Measurements from ENCODE around the gene MSRB1.

The MSRB1 gene

DNA sequence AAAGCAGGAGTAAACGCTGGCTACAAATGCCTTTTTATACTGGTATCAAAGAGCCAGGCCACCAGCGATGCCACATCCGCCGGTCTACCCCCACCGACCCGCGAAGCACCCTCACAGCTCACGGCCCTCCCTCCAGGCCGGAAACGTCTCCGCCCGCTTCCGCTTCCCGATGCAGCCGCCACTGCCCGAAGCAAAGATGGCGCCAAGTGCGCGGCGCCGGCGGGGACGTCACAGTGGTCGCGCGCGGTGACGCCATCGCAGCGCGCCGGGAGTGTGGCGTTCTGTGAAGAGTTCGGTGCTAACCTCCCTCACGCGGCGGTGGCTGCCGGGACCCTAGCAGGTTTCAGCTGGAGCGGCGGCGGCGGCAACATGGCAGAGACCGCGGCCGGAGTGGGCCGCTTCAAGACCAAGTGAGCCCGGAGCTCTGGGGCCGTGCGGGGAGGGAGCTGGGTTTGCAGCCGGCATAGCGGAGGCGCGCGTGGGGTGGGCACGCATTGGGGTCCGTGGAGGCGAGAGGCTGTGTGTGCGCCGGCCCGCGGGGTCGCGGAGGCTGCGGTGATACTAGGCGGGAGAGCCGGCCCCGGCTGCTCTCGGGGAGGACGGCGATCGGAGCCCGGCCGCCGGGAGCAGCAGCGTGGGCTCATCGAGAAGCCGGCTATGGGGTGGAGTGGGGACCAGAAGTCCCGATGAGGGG lies 28.9 kb upstream of the MSRB1 start, which contains the start of gene TBL3:
Gene TBL3 (plus strand): TSS at position 258 of the 694 bp plus-strand sequence. CDS start 112 bp downstream, at position 370.
- TF ChIP-seq, protein P1, sequence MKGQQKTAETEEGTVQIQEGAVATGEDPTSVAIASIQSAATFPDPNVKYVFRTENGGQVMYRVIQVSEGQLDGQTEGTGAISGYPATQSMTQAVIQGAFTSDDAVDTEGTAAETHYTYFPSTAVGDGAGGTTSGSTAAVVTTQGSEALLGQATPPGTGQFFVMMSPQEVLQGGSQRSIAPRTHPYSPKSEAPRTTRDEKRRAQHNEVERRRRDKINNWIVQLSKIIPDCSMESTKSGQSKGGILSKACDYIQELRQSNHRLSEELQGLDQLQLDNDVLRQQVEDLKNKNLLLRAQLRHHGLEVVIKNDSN (IDR thresholded peaks at IDR 0.05) = peak; percentile 59
- TF ChIP-seq NFIC (IDR thresholded peaks at IDR 0.05) (peak; percentile 49), TEAD4 (IDR thresholded peaks at IDR 0.05) (peak; percentile 33; the same call in 1 of the 2 replicates), TCF12 (IDR thresholded peaks at IDR 0.05; ENCODE audit: low read depth) (peak; percentile 78), RAD21 (IDR thresholded peaks at IDR 0.05; ENCODE audit: low read depth) (no peak), EGR1 (IDR thresholded peaks at IDR 0.05) (peak; percentile 91), CREB1 (IDR thresholded peaks at IDR 0.05; ENCODE audit: low read depth) (peak; percentile 100), ZBTB7A (IDR thresholded peaks at IDR 0.05; ENCODE audit: low read depth) (0 out of 2 replicates have a peak, but pooled peaks have one; percentile 44), YY1 (IDR thresholded peaks at IDR 0.05; ENCODE audit: low read depth) (peak; percentile 100), TAF1 (IDR thresholded peaks at IDR 0.05; ENCODE audit: low read depth) (peak; percentile 91), CEBPB (IDR thresholded peaks at IDR 0.05) (no peak; the same call in 1 of the 2 replicates), EP300 (IDR thresholded peaks at IDR 0.05; ENCODE audit: borderline replicate concordance) (peak; percentile 13; the same call in 1 of the 2 replicates), FOXM1 (IDR thresholded peaks at IDR 0.05; ENCODE audit: borderline replicate concordance, low read depth) (no peak)
- TF ChIP-seq, protein P2, sequence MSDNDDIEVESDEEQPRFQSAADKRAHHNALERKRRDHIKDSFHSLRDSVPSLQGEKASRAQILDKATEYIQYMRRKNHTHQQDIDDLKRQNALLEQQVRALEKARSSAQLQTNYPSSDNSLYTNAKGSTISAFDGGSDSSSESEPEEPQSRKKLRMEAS (IDR thresholded peaks at IDR 0.05) = peak; percentile 92
- TF ChIP-seq, protein P3, sequence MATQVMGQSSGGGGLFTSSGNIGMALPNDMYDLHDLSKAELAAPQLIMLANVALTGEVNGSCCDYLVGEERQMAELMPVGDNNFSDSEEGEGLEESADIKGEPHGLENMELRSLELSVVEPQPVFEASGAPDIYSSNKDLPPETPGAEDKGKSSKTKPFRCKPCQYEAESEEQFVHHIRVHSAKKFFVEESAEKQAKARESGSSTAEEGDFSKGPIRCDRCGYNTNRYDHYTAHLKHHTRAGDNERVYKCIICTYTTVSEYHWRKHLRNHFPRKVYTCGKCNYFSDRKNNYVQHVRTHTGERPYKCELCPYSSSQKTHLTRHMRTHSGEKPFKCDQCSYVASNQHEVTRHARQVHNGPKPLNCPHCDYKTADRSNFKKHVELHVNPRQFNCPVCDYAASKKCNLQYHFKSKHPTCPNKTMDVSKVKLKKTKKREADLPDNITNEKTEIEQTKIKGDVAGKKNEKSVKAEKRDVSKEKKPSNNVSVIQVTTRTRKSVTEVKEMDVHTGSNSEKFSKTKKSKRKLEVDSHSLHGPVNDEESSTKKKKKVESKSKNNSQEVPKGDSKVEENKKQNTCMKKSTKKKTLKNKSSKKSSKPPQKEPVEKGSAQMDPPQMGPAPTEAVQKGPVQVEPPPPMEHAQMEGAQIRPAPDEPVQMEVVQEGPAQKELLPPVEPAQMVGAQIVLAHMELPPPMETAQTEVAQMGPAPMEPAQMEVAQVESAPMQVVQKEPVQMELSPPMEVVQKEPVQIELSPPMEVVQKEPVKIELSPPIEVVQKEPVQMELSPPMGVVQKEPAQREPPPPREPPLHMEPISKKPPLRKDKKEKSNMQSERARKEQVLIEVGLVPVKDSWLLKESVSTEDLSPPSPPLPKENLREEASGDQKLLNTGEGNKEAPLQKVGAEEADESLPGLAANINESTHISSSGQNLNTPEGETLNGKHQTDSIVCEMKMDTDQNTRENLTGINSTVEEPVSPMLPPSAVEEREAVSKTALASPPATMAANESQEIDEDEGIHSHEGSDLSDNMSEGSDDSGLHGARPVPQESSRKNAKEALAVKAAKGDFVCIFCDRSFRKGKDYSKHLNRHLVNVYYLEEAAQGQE (IDR thresholded peaks at IDR 0.05; ENCODE audit: low read depth) = no peak

DNA sequence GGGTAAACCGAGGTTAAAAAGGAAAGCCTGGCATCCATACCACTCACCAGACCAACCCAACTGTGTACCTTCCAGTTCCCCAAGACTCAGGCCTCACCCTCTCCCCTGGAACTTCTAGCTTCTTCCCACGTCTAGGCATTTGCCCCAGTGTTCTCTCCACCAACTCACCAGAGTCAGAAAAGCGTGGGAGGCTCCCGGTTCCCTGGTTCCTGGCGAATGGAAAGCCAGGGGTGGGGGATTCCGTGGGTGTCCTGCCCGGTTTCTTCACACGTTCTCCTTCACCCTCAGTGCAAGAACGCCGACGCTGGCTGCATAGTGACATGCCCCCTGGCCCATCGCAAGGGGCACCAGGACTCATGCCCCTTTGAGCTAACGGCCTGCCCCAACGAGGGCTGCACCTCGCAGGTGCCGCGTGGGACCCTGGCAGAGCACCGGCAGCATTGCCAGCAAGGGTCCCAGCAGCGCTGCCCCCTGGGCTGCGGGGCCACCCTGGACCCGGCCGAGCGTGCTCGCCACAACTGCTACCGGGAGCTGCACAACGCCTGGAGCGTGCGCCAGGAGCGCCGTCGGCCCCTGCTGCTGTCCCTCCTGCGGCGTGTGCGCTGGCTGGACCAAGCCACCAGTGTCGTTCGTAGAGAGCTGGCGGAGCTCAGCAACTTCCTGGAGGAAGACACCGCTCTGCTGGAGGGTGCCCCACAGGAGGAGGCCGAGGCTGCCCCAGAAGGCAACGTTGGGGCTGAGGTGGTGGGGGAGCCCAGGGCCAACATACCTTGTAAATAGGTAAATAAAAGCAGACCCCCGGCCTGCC lies 25.4 kb upstream of the MSRB1 start:
- no peak for TF ChIP-seq FOXM1 (IDR thresholded peaks at IDR 0.05; ENCODE audit: borderline replicate concordance, low read depth)
- TF ChIP-seq CREB1 (IDR thresholded peaks at IDR 0.05; ENCODE audit: low read depth) = no peak
- TF ChIP-seq RAD21 (IDR thresholded peaks at IDR 0.05; ENCODE audit: low read depth) = no peak
- TF ChIP-seq, protein P3 (IDR thresholded peaks at IDR 0.05; ENCODE audit: low read depth) = no peak
- no peak for TF ChIP-seq TCF12 (IDR thresholded peaks at IDR 0.05; ENCODE audit: low read depth)
- TF ChIP-seq TAF1 (IDR thresholded peaks at IDR 0.05; ENCODE audit: low read depth) = no peak
- TF ChIP-seq, protein P1 (IDR thresholded peaks at IDR 0.05) = no peak
- no peak for TF ChIP-seq TEAD4 (IDR thresholded peaks at IDR 0.05)
- no peak for TF ChIP-seq EP300 (IDR thresholded peaks at IDR 0.05; ENCODE audit: borderline replicate concordance)
- no peak for TF ChIP-seq YY1 (IDR thresholded peaks at IDR 0.05; ENCODE audit: low read depth)
- TF ChIP-seq NFIC (IDR thresholded peaks at IDR 0.05) = no peak

DNA sequence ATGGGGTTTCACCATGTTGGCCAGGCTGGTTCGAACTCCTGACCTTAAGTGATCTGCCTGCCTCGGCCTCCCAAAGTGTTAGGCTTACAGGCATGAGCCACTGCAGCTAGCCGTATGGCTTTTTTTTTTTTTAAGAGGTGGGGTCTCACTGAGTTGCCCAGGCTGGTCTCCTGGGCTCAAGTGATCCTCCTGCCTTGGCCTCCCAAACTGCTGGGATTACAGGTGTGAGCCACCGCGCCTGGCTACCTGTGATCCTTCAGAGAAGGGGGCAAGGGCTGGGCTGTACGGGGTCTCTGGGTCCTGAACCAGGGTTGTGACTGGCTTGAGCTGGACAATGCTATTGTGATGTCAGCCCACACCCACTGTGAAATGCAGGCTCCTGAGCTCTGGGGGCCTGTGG lies 23.5 kb upstream of the MSRB1 start, which contains the start of gene RNF151:
Gene RNF151 (plus strand): TSS at position 397 of the 400 bp plus-strand sequence. CDS start 26 bp downstream, outside the sequence.
- TF ChIP-seq CEBPB (IDR thresholded peaks at IDR 0.05) (no peak), EP300 (IDR thresholded peaks at IDR 0.05; ENCODE audit: borderline replicate concordance) (no peak), RAD21 (IDR thresholded peaks at IDR 0.05; ENCODE audit: low read depth) (no peak), FOXM1 (IDR thresholded peaks at IDR 0.05; ENCODE audit: borderline replicate concordance, low read depth) (no peak), ZBTB7A (IDR thresholded peaks at IDR 0.05; ENCODE audit: low read depth) (no peak), TCF12 (IDR thresholded peaks at IDR 0.05; ENCODE audit: low read depth) (no peak), YY1 (IDR thresholded peaks at IDR 0.05; ENCODE audit: low read depth) (no peak), EGR1 (IDR thresholded peaks at IDR 0.05) (no peak), CREB1 (IDR thresholded peaks at IDR 0.05; ENCODE audit: low read depth) (no peak), TEAD4 (IDR thresholded peaks at IDR 0.05) (no peak), TAF1 (IDR thresholded peaks at IDR 0.05; ENCODE audit: low read depth) (no peak), NFIC (IDR thresholded peaks at IDR 0.05) (no peak)
- TF ChIP-seq, protein P3 (IDR thresholded peaks at IDR 0.05; ENCODE audit: low read depth) = no peak
- TF ChIP-seq, protein P1 (IDR thresholded peaks at IDR 0.05) = no peak
- TF ChIP-seq, protein P2 (IDR thresholded peaks at IDR 0.05) = no peak

Data from Ishikawa (cell line).